ENCODE results near the gene TPD52L1. TPM values are rescaled to one million over a fixed set of nuclear protein-coding genes. Genes with fewer than 3 reads are reported as not detected.

Gene TPD52L1
- total RNA-seq, 1 experiment from 2014 or later = 16.8 TPM

- no peak for DNase-seq (ENCODE audit: low read depth)
Observed at GRCh38 chr6:125236536-125237327, 83.2 kb downstream of the TPD52L1 start.

DNA sequence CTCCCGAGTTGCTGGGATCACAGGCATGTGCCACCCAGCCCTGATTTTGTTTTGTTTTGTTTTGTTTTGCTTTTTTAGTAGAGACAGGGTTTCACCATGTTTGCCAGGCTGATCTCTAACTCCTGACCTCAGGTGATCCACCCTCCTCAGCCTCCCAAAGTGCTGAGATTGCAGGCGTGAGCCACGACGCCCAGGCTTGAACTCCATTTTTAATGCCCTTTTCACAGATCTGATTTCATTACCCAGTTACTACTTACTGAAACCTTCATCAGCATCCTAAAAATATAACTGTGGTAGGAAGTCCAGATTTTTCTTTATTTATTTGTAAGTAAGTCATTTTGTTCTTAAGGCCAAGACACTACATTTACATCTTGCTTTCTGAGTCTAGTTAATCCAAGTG lies 84.2 kb downstream of the TPD52L1 start:
- no peak for DNase-seq (ENCODE audit: low read depth)

GRCh38 chr6:125245109-125245508 lies 91.5 kb downstream of the TPD52L1 start:
- no peak for DNase-seq (ENCODE audit: low read depth)

- no peak for DNase-seq (ENCODE audit: low read depth)
Observed at GRCh38 chr6:125245523-125246264, 92.1 kb downstream of the TPD52L1 start.

GRCh38 chr6:125246566-125246965 lies 93.0 kb downstream of the TPD52L1 start:
- no peak for DNase-seq (ENCODE audit: low read depth)

DNA sequence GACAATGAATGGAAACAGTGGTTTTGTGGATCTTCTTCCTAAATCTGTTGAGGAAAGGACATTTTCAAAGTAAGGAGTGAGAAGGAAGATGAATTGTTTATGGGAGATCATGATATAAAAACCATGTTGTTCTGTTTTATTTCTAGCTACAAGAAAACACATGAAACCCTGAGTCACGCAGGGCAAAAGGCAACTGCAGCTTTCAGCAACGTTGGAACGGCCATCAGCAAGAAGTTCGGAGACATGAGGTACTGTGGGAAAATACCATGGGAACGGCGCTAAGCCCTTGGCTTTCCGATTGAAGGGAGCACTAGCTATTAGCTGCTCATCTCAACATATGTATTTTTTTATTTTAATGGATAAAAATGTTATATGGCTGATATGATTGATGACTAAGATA lies 94.6 kb downstream of the TPD52L1 start:
- DNase-seq (ENCODE audit: low read depth) = no peak

GRCh38 chr6:125250511-125250910 lies 96.9 kb downstream of the TPD52L1 start:
- DNase-seq (ENCODE audit: low read depth) = no peak

DNA sequence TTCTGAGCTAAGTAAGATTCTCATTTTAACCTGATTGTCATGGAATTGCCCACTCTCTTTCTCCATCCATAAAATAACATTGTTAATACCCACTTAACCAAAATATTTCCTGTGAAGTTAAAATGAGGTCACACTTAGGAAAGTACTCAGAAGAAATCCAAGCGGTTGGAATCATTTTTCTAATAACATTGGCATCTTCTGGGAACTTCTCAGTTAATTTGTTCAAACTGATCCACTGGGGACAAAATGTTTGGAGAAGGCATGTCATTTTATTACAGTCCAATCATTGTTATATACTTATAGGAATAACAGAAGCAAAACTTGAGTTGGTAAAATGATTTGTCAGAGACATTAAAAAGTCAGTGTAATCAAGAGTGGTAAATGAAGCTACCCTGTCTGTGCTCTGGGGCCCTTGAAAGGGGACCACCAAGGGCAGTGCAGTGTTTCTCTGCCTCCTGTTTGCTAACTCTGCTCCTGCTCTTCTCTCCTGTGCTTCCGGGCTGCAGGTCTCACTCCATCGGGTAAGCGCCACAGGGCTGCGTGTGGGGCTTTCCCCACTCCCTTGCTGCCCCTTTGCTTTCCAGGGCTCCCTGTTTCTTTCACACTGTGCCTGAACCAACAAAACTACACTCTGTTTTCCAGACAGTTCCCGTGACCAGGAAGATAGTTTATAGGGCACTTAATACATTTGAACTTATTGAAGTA lies 98.1 kb downstream of the TPD52L1 start:
- no peak for DNase-seq (ENCODE audit: low read depth)

DNA sequence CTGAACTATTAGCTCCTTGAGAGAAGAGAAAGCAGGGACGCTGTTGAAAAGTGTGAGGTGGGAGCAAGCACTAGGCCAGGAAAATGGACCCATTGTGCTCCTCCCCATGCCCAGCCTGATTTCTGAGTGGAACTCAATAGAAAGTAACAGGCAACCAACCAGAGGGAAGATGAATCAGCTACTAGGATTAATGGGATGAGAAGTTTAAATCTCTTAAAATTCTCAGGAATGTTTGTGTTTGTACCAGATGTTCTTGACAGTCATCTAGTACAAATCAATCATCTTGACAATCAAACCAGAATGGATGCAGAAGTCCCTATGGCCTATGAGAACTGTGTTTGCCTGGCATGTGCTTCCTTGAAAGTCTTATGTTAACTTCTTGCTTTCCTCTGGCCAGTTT lies 99.3 kb downstream of the TPD52L1 start:
- no peak for DNase-seq (ENCODE audit: low read depth)

- DNase-seq (ENCODE audit: low read depth) = no peak
Observed at GRCh38 chr6:125253881-125254280, 100.3 kb downstream of the TPD52L1 start.

DNA sequence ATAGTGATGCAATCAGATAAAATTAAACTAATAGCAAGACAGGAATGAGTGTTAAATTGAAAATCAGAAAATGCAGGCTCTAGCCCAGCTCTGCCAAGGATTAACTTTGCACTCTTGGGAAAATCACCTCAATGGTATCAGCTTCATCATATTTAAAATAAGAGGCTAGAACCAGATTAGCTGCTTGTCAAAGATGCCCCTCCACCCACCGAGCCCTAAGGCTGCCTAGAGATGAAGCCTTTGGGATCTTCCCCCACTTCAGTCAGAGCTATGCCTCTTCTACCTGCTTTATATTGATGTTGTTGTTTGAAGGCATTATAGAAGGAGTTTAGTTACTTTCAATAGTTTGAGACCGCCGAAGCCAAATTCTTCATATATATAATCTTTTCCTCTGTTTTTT lies 100.7 kb downstream of the TPD52L1 start:
- no peak for DNase-seq (ENCODE audit: low read depth)

DNA sequence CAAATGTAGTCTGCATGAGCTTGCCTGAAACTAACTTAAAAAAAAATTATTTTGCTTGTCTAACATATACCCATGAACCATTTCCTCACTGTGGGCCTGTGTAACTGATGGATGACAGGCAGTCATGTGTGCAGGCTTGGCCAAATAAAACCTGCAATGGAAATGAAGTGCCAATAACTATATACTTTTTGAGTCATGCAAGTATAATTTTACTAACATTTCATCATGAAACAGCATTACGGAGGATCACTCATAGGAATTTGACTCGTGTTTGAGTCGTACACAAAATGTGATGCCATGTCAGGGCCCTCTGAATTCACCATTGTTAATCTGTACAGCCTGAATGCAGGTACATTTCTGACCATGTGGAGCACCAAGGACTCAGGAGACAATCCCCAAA lies 101.6 kb downstream of the TPD52L1 start:
- DNase-seq (ENCODE audit: low read depth) = no peak

GRCh38 chr6:125257351-125257750 lies 103.8 kb downstream of the TPD52L1 start:
- DNase-seq (ENCODE audit: low read depth) = no peak

- DNase-seq (ENCODE audit: low read depth) = no peak
Observed at GRCh38 chr6:125258651-125259353, 105.2 kb downstream of the TPD52L1 start.

GRCh38 chr6:125259354-125259736 lies 105.8 kb downstream of the TPD52L1 start:
- no peak for DNase-seq (ENCODE audit: low read depth)

DNA sequence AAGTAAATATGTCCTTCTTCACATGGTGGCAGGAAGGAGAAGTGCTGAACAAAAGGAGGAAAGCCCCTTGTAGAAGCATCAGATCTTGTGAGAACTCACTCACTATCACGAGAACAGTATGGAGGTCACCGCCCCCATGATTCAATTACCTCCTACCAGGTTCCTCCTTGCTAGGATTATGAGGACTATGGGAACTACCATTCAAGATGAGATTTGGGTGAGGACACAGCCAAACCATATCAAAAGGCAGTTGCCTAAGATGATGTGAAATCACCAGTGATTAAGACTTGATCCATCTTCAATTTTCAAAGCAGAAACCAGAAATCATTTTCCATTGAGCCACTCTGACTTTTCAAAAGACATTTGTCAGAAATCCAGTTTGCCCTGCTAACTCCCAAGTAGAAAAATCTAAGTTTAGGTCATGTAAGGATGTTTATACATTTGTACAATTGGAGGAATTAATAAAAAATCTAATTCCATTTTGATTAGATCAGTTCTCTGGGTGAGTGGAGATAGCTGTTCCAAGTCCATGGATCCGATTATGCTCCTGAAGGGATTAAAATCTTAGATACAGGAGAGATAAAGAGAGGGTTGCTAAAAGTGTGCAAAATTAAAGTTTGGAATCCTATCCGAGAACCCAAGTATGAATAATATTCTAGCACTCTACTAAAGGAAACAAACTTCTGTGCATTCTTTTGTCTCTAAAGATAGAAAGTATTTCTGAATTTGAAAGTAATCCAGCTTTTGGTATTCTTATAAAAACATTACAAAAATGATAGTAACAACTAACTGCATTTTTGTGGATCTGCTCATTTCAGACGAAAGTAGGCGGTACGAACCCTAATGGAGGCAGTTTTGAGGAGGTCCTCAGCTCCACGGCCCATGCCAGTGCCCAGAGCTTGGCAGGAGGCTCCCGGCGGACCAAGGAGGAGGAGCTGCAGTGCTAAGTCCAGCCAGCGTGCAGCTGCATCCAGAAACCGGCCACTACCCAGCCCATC lies 108.7 kb downstream of the TPD52L1 start:
- no peak for DNase-seq (ENCODE audit: low read depth)

- DNase-seq (ENCODE audit: low read depth) = no peak
Observed at GRCh38 chr6:125264476-125264875, 110.9 kb downstream of the TPD52L1 start.

DNA sequence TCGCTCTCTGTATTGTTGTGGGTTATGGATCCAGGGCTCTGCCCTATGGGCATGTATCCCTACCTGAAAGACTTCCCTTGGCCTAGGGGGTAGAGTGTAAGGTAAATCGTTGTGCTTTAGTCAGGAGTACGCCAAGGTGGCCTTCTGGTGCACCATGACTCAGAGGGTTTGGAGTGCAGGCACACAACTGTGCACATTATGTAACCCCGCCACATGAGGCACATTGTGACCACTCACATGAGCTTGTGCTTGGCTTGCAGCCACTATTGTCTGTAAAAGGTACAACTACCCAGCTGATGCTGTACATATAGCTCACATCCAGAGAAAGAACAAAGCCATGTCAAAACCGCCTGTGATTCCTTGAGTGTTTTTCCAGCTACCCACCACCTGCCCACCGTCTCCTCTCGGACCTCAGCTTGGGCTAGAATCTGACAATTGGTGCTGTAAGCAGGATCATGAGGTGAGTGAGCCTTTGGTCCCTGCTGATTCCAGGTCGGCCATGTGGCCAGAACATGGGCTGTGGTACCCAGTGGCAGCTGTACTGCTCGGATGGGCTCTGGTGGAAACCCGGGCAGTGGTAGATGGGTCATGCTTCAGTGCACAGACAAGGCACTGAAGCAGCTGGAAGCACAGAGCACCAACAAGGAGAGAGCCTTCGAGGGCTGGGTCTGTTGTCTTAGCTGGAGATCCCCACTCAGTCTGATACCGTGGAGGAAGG lies 114.4 kb downstream of the TPD52L1 start:
- DNase-seq (ENCODE audit: low read depth) = peak; percentile 32

- DNase-seq (ENCODE audit: low read depth) = no peak
Observed at GRCh38 chr6:125268765-125269164, 115.2 kb downstream of the TPD52L1 start.

Measured in RPMI7951 (cell line).